ENCODE results near the gene TMEM59L.

GRCh38 chr19:18668252-18668631 is 55.6 kb downstream of the TMEM59L start:
- TF ChIP-seq POLR2A (IDR thresholded peaks at IDR 0.05; ENCODE audit: low read length), result no peak
- no peak for TF ChIP-seq GATA1 (IDR thresholded peaks at IDR 0.05; ENCODE audit: low read depth, low read length)

All from erythroblast (primary cell).